Measurements from ENCODE around the gene PIGR.
A peak's percentile ranks its signal among the peaks of the same experiment; 100 is the strongest.

- no peak for TF ChIP-seq ZBTB33 (IDR thresholded peaks at IDR 0.05; ENCODE audit: extremely low read depth, insufficient replicate concordance, low read length)
- no peak for TF ChIP-seq SIN3A (IDR thresholded peaks at IDR 0.05; ENCODE audit: low read depth)
- TF ChIP-seq POLR2A (IDR thresholded peaks at IDR 0.05; ENCODE audit: borderline replicate concordance, extremely low read depth, insufficient read depth, insufficient read length), result no peak
- TF ChIP-seq JUND (IDR thresholded peaks at IDR 0.05), result no peak
- TF ChIP-seq CEBPB (IDR thresholded peaks at IDR 0.05; ENCODE audit: low read depth), result no peak
- no peak for TF ChIP-seq REST (IDR thresholded peaks at IDR 0.05; ENCODE audit: low read depth)
- TF ChIP-seq MAX (IDR thresholded peaks at IDR 0.05), result no peak
- TF ChIP-seq CTCF (IDR thresholded peaks at IDR 0.05 in 2 of 3, conservative IDR thresholded peaks at IDR 0.05 in 1 of 3; ENCODE audit: borderline replicate concordance in 1 of 3, insufficient read depth in 1 of 3, low read depth in 2 of 3, low read length in 2 of 3), result peak; percentile 65 to 74 (median 65)
- TF ChIP-seq SP1 (IDR thresholded peaks at IDR 0.05; ENCODE audit: low read depth), result no peak
- TF ChIP-seq POLR2AphosphoS5 (IDR thresholded peaks at IDR 0.05; ENCODE audit: low read depth, low read length), result no peak
- TF ChIP-seq RAD21 (IDR thresholded peaks at IDR 0.05; ENCODE audit: low read depth), result peak; percentile 63
- TF ChIP-seq EZH2 (IDR thresholded peaks at IDR 0.05), result no peak
- 0 out of 2 replicates have a peak, but pooled peaks have one; percentile 0 for TF ChIP-seq SRF (IDR thresholded peaks at IDR 0.05; ENCODE audit: low read depth)
Observed at GRCh38 chr1:206979379-206980043, 33.2 kb upstream of the PIGR start.

All from HCT116 (cell line).